NCI-H524 treated with DMSO at 0.1 percent for 48 hours (cell line): ENCODE data around the gene USP1.

Experiments used
- DNase-seq: peaks from one replicate; lab custom pipeline; 2025; lab: John Stamatoyannopoulos, UW

Gene USP1, protein sequence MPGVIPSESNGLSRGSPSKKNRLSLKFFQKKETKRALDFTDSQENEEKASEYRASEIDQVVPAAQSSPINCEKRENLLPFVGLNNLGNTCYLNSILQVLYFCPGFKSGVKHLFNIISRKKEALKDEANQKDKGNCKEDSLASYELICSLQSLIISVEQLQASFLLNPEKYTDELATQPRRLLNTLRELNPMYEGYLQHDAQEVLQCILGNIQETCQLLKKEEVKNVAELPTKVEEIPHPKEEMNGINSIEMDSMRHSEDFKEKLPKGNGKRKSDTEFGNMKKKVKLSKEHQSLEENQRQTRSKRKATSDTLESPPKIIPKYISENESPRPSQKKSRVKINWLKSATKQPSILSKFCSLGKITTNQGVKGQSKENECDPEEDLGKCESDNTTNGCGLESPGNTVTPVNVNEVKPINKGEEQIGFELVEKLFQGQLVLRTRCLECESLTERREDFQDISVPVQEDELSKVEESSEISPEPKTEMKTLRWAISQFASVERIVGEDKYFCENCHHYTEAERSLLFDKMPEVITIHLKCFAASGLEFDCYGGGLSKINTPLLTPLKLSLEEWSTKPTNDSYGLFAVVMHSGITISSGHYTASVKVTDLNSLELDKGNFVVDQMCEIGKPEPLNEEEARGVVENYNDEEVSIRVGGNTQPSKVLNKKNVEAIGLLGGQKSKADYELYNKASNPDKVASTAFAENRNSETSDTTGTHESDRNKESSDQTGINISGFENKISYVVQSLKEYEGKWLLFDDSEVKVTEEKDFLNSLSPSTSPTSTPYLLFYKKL

DNA sequence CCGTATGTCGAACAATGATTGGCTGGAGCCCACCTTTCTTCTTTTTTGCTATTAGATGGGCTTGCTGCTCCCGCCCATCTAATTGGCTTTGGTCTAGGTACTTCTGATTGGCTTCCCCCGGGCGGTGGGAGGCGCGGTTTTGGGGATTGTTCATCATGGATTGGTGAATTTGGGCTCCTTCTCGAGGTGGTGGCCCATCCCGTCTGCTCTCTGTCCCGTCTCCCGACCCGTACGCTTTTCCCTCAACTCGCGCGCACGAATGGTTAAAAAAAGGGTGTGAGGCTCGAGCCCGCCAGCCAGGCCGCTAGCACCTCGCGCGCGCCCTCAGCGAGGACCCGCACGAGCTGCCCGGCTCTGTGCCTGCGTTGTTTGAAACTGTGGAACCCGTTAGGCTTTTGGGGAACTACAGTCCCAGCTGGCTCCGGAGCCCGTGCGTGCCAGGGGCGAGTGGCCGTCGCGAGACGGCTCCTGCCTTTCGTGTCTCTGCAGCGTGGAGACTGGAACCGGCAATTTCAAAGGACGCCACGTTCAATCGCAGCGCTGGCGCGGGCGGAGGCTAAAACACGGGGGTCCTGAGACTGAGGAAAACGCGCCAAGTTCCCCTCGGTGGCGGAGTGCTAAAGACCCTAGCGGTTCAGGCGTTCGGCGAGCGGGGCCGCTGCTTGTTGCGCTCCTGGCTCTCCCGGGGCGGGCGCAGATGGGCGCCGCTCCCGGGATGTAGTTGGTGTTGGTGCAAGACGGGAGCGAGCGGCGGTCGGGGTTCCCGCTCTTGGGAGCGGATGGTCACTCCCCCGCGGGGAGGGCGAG, at the start of gene USP1:
Gene USP1, plus strand, starts transcription at position 584 of the 807 bp plus-strand sequence. CDS start 2,819 bp downstream, outside the sequence.
- peak; percentile 99 for DNase-seq

DNA sequence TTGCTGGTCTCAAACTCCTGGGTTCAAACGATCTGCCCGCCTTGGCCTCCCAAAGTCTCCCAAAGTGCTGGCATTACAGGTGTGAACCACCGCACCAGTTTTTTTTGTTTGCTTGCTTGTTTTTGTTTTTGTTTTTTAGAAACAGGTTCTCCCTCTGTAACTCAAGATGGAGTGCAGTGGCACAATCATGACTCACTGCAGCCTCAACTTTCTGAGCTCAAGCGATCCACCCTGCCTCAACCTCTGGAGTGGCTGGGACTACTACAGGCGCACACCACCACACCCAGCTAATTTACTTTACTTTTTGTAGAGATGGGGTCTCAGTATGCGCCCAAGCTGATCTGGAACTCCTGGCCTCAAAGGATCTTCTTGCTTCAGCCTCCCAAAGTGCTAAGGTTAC, 47.3 kb upstream of the USP1 start:
- DNase-seq = no peak

DNA sequence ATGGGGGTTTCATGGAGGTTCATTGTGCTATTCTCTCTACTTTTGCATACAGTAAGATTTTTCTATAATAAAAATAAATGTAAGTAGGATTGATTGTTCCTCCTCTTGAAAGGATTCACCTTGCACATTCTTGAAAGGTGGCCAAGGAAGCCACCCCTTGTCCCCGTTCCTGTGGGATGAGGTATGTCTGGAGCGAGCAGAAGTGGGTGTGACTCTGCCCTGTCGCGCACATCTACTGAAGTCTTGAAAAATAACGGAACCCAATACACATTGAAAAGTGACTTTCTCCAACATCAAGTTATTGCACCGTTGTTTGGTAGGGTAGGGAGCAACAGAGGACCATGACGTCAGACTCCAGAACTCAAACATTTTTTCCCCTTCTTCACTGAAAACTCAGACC, 46.8 kb upstream of the USP1 start:
- no peak for DNase-seq

GRCh38 chr1:62391369-62391971, 45.4 kb upstream of the USP1 start:
- no peak for DNase-seq

DNA sequence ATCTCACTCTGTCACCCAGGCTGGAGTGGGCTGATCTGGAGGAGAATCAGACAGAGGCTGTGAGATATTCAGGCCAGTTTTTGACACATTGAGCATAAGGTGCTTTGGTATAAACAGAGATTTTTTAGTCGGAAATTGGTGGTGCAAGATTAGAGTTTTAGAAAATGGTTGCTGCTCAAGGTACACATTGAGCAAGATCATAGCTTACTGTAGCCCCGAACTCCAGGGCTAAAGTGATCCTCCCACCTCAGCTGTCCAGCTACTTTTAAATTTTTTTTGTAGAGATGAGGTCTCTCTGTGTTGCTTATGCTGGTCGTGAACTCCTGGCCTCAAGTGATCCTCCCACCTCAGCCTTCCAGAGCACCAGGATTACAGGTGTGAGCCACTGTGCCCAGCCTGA, 43.9 kb upstream of the USP1 start:
- no peak for DNase-seq

DNA sequence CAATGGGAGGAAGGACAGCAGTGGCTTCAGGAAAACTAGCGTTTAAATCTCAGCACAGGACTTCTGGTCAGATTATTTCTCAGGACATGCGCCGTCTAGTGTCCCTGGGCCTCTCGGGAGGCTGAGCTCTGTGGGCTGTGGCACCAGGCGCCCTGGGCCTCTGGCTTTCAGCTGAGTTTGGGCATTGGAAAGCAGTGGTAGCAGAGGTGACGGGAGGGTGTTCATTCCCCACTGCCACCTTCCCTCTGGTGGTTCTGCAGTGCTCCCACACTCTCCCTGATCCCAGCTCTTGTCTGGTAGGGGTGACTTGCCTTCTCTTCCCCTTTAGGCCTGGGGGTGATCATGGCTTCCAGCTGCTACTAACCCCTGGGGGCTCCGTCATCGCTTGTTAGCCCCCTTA, 42.2 kb upstream of the USP1 start:
- no peak for DNase-seq

DNA sequence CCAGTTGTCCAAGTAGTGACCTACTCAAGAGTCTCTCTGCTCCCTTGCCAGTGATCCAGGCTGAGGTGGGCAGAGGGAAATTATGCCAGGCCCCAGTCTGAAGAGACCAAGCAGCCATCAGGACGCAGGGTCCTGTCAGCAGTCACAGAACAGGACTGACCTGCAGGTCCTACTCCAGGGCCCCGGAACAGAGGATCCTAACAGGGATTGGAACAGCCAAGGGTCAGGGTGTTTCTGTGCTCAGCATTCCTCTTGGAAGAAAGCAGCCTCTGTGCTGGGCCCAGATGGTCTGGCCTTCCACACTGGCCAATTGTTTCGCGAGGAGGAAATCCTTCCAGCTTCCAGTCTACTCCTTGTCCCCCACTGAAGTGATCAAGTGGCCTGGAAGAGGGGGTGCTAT, 41.6 kb upstream of the USP1 start:
- no peak for DNase-seq

- DNase-seq = no peak
Observed at GRCh38 chr1:62396871-62397270, 40.0 kb upstream of the USP1 start.

GRCh38 chr1:62397301-62397700, 39.5 kb upstream of the USP1 start:
- DNase-seq = no peak

DNA sequence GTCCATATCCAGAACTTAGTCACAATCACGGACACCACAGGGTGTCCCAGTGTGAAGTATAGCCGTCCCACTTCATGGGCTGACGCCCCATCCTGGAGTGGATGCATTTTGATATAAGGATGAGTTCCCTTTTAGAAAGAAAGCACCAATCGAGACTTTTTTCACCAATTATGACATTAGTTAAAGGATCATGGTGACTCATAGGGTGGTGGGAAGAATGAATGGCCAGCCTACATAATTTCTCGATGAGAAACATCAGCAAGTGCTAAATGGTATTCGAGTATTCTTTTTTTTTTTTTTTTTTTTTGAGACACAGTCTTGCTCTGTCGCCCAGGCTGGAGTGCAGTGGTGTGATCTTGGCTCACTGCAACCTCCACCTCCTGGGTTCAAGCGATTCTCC, 38.5 kb upstream of the USP1 start:
- DNase-seq = no peak

- DNase-seq = no peak
Observed at GRCh38 chr1:62401034-62401760, 35.7 kb upstream of the USP1 start.

- no peak for DNase-seq
Observed at GRCh38 chr1:62405247-62405646, 31.6 kb upstream of the USP1 start.

GRCh38 chr1:62406576-62406975, 30.3 kb upstream of the USP1 start:
- no peak for DNase-seq

DNA sequence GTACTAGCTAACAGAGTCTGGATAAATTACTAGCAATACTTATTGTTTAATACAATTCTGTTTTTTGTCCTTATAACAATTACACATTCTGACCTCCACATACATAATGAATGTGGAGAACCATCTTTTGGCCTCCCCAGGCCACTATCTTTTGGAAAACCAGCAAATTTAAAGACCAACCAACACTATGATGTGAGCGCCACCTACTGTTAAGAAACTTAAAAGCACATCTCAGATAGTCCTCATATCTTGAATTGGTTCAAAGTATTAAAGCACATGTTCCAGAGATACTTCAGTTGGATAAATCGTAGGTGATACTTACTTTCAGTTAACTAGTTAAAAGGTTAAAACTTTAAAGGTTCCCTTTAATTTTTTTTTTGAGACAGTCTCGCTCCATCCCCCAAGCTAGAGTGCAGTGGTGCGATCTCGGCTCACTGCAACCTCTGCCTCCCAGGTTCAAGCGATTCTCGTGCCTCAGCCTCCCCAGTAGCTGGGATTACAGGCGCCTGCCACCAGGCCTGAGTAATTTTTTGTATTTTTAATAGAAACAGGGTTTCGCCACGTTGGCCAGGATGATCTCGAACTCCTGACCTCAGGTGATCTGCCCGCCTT, 29.3 kb upstream of the USP1 start:
- DNase-seq = peak; percentile 25

- no peak for DNase-seq
Observed at GRCh38 chr1:62415687-62416086, 21.2 kb upstream of the USP1 start.

DNA sequence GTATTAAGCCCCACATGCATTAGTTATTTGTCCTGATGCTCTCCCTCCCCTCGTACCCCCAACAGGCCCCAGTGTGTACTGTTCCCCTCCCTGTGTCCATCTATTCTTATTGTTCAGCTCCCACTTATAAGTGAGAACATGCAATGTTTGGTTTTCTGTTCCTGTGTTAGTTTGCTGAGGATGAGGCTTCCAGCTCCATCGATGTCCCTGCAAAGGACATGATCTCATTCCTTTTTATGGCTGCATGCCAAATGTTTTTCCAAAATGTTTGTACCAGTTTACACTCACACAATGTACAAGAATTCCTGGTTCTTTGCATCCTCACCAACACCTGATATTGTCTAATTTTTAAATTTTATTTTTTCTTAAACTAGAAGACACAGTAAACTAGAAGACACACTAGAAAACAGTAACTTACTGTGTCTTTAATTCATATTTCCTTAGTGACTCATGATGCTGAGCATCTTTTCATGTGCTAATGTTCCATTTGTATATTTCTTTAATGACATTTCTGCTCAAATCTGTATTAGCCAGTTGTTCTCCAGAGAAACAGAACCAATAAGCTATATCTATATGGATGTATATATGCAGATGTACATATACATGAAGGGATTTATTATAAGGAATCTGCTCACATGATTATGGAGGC, 19.4 kb upstream of the USP1 start:
- DNase-seq = no peak

GRCh38 chr1:62420214-62420613, 16.6 kb upstream of the USP1 start:
- DNase-seq = no peak

GRCh38 chr1:62423580-62424242, 13.1 kb upstream of the USP1 start:
- DNase-seq = no peak

DNA sequence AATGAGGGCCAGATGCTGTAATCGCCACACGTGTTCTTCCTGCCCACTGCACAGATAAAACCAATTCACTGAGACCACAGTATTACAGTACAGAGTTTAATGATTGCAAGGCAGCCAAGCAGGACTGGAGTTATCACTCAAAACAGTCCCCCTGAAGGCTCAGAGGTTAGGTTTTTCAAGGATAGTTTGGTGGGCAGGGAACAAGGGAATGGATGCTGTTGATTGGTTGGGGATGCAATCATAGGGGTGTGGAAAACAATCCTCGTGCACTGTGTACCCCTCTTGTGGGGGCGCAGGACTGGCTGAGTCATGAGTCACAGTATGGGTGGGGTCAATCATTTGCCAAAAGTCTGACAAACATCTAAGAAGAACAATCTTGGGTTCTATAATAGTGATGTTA, 12.4 kb upstream of the USP1 start:
- DNase-seq = no peak

DNA sequence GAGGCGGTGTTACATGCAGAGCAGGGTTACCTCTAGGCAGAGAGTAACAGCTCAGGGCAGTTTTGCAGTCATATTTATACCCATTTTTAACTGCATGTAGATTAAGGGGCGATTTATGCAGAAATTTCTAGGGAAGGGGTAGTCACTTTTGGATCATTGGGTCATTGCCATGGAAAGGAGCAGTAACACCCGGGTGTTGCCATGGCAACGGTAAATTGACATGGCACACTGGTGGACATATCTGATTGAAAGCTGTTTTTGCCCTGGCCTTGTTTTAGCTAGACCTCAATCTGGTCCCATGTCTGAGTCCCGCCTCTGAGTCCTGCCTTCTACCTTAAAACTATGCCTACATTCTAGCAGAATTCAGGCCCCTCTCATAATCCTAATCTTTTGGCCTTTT, 11.8 kb upstream of the USP1 start:
- no peak for DNase-seq
